Bronchial epithelial cell (primary cell): ENCODE results near the gene SDHAF3. TPM values are rescaled to one million over a fixed set of nuclear protein-coding genes. Genes with fewer than 3 reads are reported as not detected.
"Not testable (repeated sequence)": the region's sequence is repeated elsewhere in the genome, so short reads cannot be mapped to it uniquely, and the experiment has no call there.

ENCODE experiments used
- DNase-seq: peaks from one replicate; pipeline ENCODE4 v3.0.0-alpha.2; 2010; ENCODE audit warnings: low read depth
- FAIRE-seq: peaks from 2 replicates; lab custom pipeline; 2011; peaks lifted over from hg19 to GRCh38; lab: Jason Lieb, UNC
- H3K27me3 ChIP-seq: 2 replicates; pipeline ENCODE4 v1.5.1; 2011; ENCODE audit warnings: low read length; ENCODE audit not compliant: control insufficient read depth, insufficient read depth
- H3K36me3 ChIP-seq: 2 replicates; pipeline ENCODE4 v1.5.1; 2011; ENCODE audit warnings: low read length; ENCODE audit not compliant: control insufficient read depth, insufficient read depth
- H3K4me3 ChIP-seq: 2 replicates; pipeline ENCODE4 v1.5.1; 2011; ENCODE audit warnings: mild to moderate bottlenecking, low read depth, low read length, control low read depth
- CTCF ChIP-seq: IDR thresholded peaks from 2 replicates; pipeline ENCODE4 v1.5.1; 2011; ENCODE audit warnings: mild to moderate bottlenecking, moderate library complexity, low read length, control low read depth, inconsistent platforms; ENCODE audit not compliant: insufficient read depth, severe bottlenecking
- total RNA-seq: library from RNA; depleted of rRNA; stranded (reverse); fragments of >200 nt; gene quantifications from 2 replicates; pipeline ENCODE4 v1.2.1, GENCODE V29; 2014

SDHAF3 gene
- total RNA-seq, result 9.5 and 11.9 TPM in 2 replicates

- peak; percentile 92 for DNase-seq
- FAIRE-seq, result peak; percentile 40
- Histone ChIP-seq H3K4me3 (peak within 1 kb of the TSS; percentile 78), H3K36me3 (no peaks in the 10 kb centered on the region), H3K27me3 (no peaks in the 10 kb centered on the region)
- peak; percentile 41 for TF ChIP-seq CTCF
Measured at GRCh38 chr7:97117372-97118188, at the start of gene SDHAF3. Gene SDHAF3 (plus strand): TSS chr7:97117698. CDS start chr7:97117724, 26 bp downstream.

- H3K27me3 ChIP-seq, H3K36me3 ChIP-seq, DNase-seq, FAIRE-seq, H3K4me3 ChIP-seq: not testable (repeated sequence)
Measured at GRCh38 chr7:97072025-97072424, 45.5 kb upstream of the SDHAF3 start.

- FAIRE-seq (no peak), DNase-seq (peak; percentile 51)
- H3K27me3 ChIP-seq, result no peaks in the 10 kb centered on the region
- H3K4me3 ChIP-seq, result no peak overlapping the region
- TF ChIP-seq CTCF, result no peak
- H3K36me3 ChIP-seq, result no peaks in the 10 kb centered on the region
Measured at GRCh38 chr7:97075928-97076327, 41.6 kb upstream of the SDHAF3 start.

GRCh38 chr7:97078023-97078969 lies 39.2 kb upstream of the SDHAF3 start:
- DNase-seq (no peak), FAIRE-seq (no peak)
- no peak for TF ChIP-seq CTCF
- H3K36me3 ChIP-seq, result no peaks in the 10 kb centered on the region
- H3K27me3 ChIP-seq, result no peaks in the 10 kb centered on the region
- no peak overlapping the region for H3K4me3 ChIP-seq

- H3K27me3 ChIP-seq, result no peaks in the 10 kb centered on the region
Measured at GRCh38 chr7:97079300-97079699, 38.2 kb upstream of the SDHAF3 start.

More at GRCh38 chr7:97079300-97079699, 38.2 kb upstream of the SDHAF3 start:
- FAIRE-seq (no peak), DNase-seq (no peak)
- Histone ChIP-seq H3K36me3 (no peaks in the 10 kb centered on the region), H3K4me3 (no peak overlapping the region)
- TF ChIP-seq CTCF, result no peak
